ENCODE results near the gene GLP2R.

The GLP2R gene

GRCh38 chr17:9821921-9822320 lies 3.8 kb upstream of the GLP2R start, which contains the start of gene GSG1L2:
Gene GSG1L2 (minus strand): TSS chr17:9822079. CDS start chr17:9822071, 8 bp downstream.
- no peak for DNase-seq
- TF ChIP-seq, protein P1, sequence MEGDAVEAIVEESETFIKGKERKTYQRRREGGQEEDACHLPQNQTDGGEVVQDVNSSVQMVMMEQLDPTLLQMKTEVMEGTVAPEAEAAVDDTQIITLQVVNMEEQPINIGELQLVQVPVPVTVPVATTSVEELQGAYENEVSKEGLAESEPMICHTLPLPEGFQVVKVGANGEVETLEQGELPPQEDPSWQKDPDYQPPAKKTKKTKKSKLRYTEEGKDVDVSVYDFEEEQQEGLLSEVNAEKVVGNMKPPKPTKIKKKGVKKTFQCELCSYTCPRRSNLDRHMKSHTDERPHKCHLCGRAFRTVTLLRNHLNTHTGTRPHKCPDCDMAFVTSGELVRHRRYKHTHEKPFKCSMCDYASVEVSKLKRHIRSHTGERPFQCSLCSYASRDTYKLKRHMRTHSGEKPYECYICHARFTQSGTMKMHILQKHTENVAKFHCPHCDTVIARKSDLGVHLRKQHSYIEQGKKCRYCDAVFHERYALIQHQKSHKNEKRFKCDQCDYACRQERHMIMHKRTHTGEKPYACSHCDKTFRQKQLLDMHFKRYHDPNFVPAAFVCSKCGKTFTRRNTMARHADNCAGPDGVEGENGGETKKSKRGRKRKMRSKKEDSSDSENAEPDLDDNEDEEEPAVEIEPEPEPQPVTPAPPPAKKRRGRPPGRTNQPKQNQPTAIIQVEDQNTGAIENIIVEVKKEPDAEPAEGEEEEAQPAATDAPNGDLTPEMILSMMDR (IDR thresholded peaks at IDR 0.05): no peak
- Mint-ChIP-seq H3K4me3 (no peak within 1 kb of the TSS), H3K4me1 (peaks cover 9% of the 10 kb centered on the region), H3K27me3 (ENCODE audit: low read depth, poor library complexity) (peaks cover 15% of the 10 kb centered on the region), H3K27ac (no peak within 1 kb of the TSS), H3K36me3 (ENCODE audit: low read depth) (no peaks in the 10 kb centered on the region), H3K9me3 (no peaks in the 10 kb centered on the region)

DNA sequence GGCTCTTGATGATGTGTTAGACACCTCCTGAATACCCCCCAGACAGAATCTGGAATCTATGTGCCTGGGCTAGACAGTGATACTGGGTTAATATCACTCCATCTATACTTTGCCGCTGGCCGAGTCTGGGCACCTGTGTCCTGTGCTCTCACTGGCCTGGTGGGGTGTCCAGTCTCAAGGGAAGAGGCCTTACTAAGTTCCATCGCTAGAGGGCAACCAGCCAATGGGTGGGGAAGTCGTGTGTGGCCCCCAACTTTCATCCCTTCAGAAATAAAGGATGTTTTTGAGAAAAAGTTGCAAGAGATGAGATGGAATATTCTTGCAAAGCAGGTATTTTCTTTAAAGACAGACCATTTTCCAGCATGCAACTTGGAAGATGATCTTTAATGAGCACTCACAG lies 1.6 kb upstream of the GLP2R start:
- no peak overlapping the region for H3K27ac Mint-ChIP-seq

GRCh38 chr17:9824797-9825338 lies 856 bp upstream of the GLP2R start:
- peaks cover 9% of the 10 kb centered on the region for H3K27me3 Mint-ChIP-seq (ENCODE audit: low read depth, poor library complexity)
- no peak for DNase-seq
- no peak overlapping the region for H3K4me3 Mint-ChIP-seq
- no peaks in the 10 kb centered on the region for H3K36me3 Mint-ChIP-seq (ENCODE audit: low read depth)
- H3K9me3 Mint-ChIP-seq: no peaks in the 10 kb centered on the region
- peaks cover 5% of the 10 kb centered on the region for H3K4me1 Mint-ChIP-seq
- TF ChIP-seq, protein P1 (IDR thresholded peaks at IDR 0.05): no peak
- no peak overlapping the region for H3K27ac Mint-ChIP-seq

More for the DNA sequence above, 1.6 kb upstream of the GLP2R start:
- DNase-seq: no peak
- Mint-ChIP-seq H3K4me3 (no peak overlapping the region), H3K36me3 (ENCODE audit: low read depth) (no peaks in the 10 kb centered on the region), H3K4me1 (peaks cover 5% of the 10 kb centered on the region), H3K9me3 (no peaks in the 10 kb centered on the region), H3K27me3 (ENCODE audit: low read depth, poor library complexity) (peaks cover 12% of the 10 kb centered on the region)
- TF ChIP-seq, protein P1 (IDR thresholded peaks at IDR 0.05): no peak

- peaks cover 9% of the 10 kb centered on the region for H3K27me3 Mint-ChIP-seq (ENCODE audit: low read depth, poor library complexity)
- no peak overlapping the region for H3K4me3 Mint-ChIP-seq
- TF ChIP-seq, protein P1 (IDR thresholded peaks at IDR 0.05): no peak
- peak overlapping the region; percentile 25 for H3K27ac Mint-ChIP-seq
- DNase-seq: no peak
- no peaks in the 10 kb centered on the region for H3K36me3 Mint-ChIP-seq (ENCODE audit: low read depth)
- H3K9me3 Mint-ChIP-seq: peaks cover 3% of the 10 kb centered on the region
- no peaks in the 10 kb centered on the region for H3K4me1 Mint-ChIP-seq
These were observed 2.9 kb downstream of the GLP2R start for GRCh38 chr17:9828296-9829295.

- peaks cover 7% of the 10 kb centered on the region for H3K9me3 Mint-ChIP-seq
- no peaks in the 10 kb centered on the region for H3K36me3 Mint-ChIP-seq (ENCODE audit: low read depth)
- DNase-seq: no peak
- H3K27me3 Mint-ChIP-seq (ENCODE audit: low read depth, poor library complexity): peaks cover 9% of the 10 kb centered on the region
- no peak overlapping the region for H3K27ac Mint-ChIP-seq
- H3K4me3 Mint-ChIP-seq: no peak overlapping the region
- no peaks in the 10 kb centered on the region for H3K4me1 Mint-ChIP-seq
- TF ChIP-seq, protein P1 (IDR thresholded peaks at IDR 0.05): no peak
These were observed 3.6 kb downstream of the GLP2R start for GRCh38 chr17:9829343-9829742.

All from nephron progenitor cell (in vitro differentiated cells).